ENCODE data around the gene SLC44A5.

- TF ChIP-seq, protein P1, sequence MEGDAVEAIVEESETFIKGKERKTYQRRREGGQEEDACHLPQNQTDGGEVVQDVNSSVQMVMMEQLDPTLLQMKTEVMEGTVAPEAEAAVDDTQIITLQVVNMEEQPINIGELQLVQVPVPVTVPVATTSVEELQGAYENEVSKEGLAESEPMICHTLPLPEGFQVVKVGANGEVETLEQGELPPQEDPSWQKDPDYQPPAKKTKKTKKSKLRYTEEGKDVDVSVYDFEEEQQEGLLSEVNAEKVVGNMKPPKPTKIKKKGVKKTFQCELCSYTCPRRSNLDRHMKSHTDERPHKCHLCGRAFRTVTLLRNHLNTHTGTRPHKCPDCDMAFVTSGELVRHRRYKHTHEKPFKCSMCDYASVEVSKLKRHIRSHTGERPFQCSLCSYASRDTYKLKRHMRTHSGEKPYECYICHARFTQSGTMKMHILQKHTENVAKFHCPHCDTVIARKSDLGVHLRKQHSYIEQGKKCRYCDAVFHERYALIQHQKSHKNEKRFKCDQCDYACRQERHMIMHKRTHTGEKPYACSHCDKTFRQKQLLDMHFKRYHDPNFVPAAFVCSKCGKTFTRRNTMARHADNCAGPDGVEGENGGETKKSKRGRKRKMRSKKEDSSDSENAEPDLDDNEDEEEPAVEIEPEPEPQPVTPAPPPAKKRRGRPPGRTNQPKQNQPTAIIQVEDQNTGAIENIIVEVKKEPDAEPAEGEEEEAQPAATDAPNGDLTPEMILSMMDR (IDR thresholded peaks at IDR 0.05) = no peak
- no peak for TF ChIP-seq EZH2 (IDR thresholded peaks at IDR 0.05; ENCODE audit: borderline replicate concordance, insufficient read depth, low read depth, low read length, poor library complexity, severe bottlenecking)
Observed at GRCh38 chr1:75575837-75576236, 35.1 kb downstream of the SLC44A5 start.
